B cell (primary cell): ENCODE measurements around the gene DYDC2.

ENCODE experiments used
- CTCF ChIP-seq: fragments of 200-600 bp; IDR thresholded peaks from one replicate; pipeline ENCODE4 v1.8.0; 2022; ENCODE audit warnings: antibody characterized with exemption, mild to moderate bottlenecking
- EZH2 ChIP-seq: IDR thresholded peaks from 2 replicates; pipeline ENCODE4 v1.6.1; 2012; ENCODE audit warnings: borderline replicate concordance, low read depth, mild to moderate bottlenecking, moderate library complexity, low read length; ENCODE audit not compliant: insufficient read depth, poor library complexity, severe bottlenecking

DNA sequence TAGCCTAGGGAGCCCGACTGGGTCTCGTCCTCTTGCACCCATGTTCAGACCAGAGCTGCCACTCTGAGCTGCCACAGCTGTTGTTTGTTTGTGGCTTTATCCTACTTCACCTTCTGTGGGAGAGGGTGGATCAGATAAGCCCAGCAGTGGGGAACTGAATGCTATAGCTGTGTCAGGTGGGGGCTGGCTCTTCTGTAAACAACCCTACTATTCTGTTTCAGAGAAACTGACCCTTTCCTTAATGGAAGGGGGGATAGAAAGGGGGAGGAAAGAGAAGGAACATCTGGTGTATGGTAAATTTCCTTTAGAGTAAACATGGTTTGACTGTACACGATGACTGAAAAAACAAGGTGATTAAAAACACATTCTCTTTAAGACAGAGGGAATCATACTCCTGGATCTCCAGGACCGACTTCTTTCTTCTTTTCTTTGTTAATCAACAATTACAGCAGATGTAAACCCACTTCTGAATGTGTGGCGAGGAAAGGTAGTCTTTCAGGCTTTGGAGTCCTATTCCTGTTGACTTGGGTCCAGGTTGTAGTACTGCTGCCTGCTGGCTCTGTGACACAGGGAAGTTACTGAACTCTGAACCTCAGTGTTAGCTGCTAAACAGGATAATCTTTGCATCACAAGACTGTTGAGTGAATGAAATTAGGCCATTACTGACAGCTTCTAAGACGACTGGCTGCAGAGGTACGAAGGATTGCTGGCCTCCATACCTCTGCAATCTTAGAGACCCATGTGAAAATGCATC, 57.7 kb downstream of the DYDC2 start:
- no peak for TF ChIP-seq CTCF
- no peak for TF ChIP-seq EZH2
